Activated T-cell treated with anti-CD3 and anti-CD28 coated beads, Interleukin-2, amount 50 U/mL, for 72 hours (primary cell): ENCODE data around the gene CDKL1. TPM values are rescaled to one million over a fixed set of nuclear protein-coding genes. Genes with fewer than 3 reads are reported as not detected.

Source experiments
- ATAC-seq, 2 donors: fragments of 150-1000 bp; cut with Tn5 transposase; replicated peaks in 1 of 2; 2 replicates each; pipeline ENCODE4 v1.10.0; 2021; ENCODE audit warnings: moderate library complexity in 2 of 2, mild to moderate bottlenecking in 1 of 2
- DNase-seq, 2 donors: peaks; one replicate each; pipeline ENCODE4 v3.0.0; 2021 to 2022; ENCODE audit warnings: mixed read lengths in 1 of 2
- H3K27ac Mint-ChIP-seq: one replicate; pipeline ENCODE4 v1.8.0; 2022; ENCODE audit warnings: mild to moderate bottlenecking, moderate library complexity, mixed read lengths
- H3K27me3 Mint-ChIP-seq: one replicate; pipeline ENCODE4 v1.8.0; 2022; ENCODE audit warnings: low read depth, mixed read lengths
- H3K36me3 Mint-ChIP-seq, 2 donors: one replicate each; pipeline ENCODE4 v1.8.0; 2022; ENCODE audit warnings: mixed read lengths in 2 of 2, mild to moderate bottlenecking in 1 of 2; ENCODE audit not compliant: insufficient read depth in 2 of 2
- H3K4me1 Mint-ChIP-seq: one replicate; pipeline ENCODE4 v1.8.0; 2022; ENCODE audit warnings: low read depth, mixed read lengths
- H3K4me3 Mint-ChIP-seq, 2 donors: one replicate each; pipeline ENCODE4 v1.8.0; 2022; ENCODE audit warnings: mild to moderate bottlenecking in 2 of 2, mixed read lengths in 2 of 2, moderate library complexity in 2 of 2
- H3K9me3 Mint-ChIP-seq, 2 donors: one replicate each; pipeline ENCODE4 v1.8.0; 2022; ENCODE audit warnings: mixed read lengths in 2 of 2
- total RNA-seq, 2 donors: library from RNA; stranded (reverse); gene quantifications; one replicate each; pipeline ENCODE4 v1.2.3, GENCODE V29; 2022

Gene CDKL1
- total RNA-seq, 2 donors from 2014 or later: 6.3 to 9.3 TPM

DNA sequence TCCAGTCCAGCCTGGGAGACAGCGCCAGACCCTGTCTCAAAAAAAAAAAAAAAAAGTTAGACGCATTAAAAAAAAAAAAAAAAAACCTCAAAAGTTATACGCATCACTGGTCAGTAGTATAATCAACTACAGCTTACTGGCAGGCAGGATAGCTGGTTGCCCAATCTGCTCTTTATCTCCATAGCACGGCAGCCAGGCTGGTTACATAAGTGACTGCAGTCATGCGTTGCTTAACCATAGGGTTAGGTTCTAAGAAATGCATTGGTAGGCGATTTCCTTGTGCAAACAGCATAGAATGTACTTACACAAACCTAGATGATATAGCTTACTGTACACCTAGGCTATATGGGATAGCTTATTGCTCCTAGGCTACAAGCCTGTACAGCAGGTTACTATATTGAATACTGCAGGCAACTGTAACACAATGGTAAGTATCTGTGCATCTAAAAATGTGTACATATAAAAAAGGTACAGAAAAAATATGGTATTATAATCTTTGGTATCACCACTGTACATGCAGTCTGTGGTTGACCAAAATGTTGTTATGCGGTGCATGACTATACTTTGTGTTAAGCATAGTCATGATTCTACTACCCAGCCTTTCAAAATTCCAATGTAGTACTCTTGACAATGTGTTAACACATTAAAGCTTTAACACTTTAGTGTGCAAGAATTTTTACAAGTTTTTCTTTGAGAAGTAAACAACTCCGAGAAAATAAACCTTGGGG, 92.8 kb downstream of the CDKL1 start:
- no peak for ATAC-seq
- Mint-ChIP-seq H3K27me3 (no peaks in the 10 kb centered on the region), H3K4me1 (peaks cover 18% of the 10 kb centered on the region)

DNA sequence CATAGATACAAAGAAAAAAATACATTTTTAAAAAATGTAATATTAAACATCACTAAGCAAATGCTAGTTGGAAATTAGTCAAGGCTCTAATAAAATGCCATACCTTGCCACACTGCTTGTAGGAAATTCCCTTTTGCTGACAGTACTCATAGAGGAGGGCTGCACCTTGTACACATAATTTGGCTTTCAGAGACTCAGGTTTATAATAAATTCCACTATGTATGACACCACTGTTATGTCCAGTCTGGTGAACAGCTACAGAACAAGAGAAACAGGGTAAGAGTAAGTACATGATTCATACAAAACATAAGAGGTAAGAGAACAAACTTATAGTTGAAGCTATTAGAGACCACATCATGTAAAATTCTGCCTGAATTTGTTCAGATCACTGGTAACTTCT, 94.8 kb downstream of the CDKL1 start:
- H3K27me3 Mint-ChIP-seq: no peaks in the 10 kb centered on the region
- peaks cover 15% of the 10 kb centered on the region for H3K4me1 Mint-ChIP-seq
- ATAC-seq: no peak
- H3K4me3 Mint-ChIP-seq: no peak overlapping the region
- H3K9me3 Mint-ChIP-seq: no peaks in the 10 kb centered on the region
- DNase-seq: no peak
- H3K36me3 Mint-ChIP-seq: peaks cover 7 to 9% of the 10 kb centered on the region in 2 donors
- H3K27ac Mint-ChIP-seq: no peak overlapping the region

More for the DNA sequence above, 92.8 kb downstream of the CDKL1 start:
- Mint-ChIP-seq H3K4me3 (no peak overlapping the region), H3K36me3 (peaks cover 2 to 7% of the 10 kb centered on the region in 2 donors), H3K9me3 (no peaks in the 10 kb centered on the region), H3K27ac (no peak overlapping the region)
- no peak for DNase-seq

DNA sequence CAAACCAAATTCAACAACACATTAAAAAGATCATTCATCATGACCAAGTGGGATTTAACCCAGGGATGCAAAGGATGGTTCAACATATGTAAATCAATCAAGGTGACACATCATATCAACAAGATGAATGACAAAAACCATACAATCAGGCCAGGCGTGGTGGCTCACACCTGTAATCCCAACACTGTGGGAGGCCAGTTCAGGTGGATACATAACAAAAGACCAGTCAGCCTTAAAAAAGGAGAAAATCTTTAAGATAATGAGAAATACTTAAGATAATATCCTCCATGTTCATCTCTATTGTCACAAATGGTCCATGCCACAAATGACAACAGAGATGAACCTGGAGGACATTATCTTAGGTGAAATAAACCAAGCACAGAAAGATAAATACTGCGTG, 97.1 kb downstream of the CDKL1 start:
- no peaks in the 10 kb centered on the region for H3K27me3 Mint-ChIP-seq
- H3K4me3 Mint-ChIP-seq: no peak overlapping the region
- peaks cover 7 to 9% of the 10 kb centered on the region in 2 donors for H3K36me3 Mint-ChIP-seq
- ATAC-seq: no peak
- H3K27ac Mint-ChIP-seq: no peak overlapping the region
- no peak for DNase-seq
- no peaks in the 10 kb centered on the region for H3K9me3 Mint-ChIP-seq
- H3K4me1 Mint-ChIP-seq: peaks cover 10% of the 10 kb centered on the region

GRCh38 chr14:50290306-50290705, 106.4 kb downstream of the CDKL1 start:
- no peaks in the 10 kb centered on the region for H3K4me1 Mint-ChIP-seq
- ATAC-seq: no peak
- peaks cover 0 to 11% of the 10 kb centered on the region in 2 donors for H3K36me3 Mint-ChIP-seq
- no peaks in the 10 kb centered on the region for H3K27me3 Mint-ChIP-seq
- DNase-seq: no peak
- H3K27ac Mint-ChIP-seq: no peak overlapping the region
- no peaks in the 10 kb centered on the region for H3K9me3 Mint-ChIP-seq
- no peak overlapping the region for H3K4me3 Mint-ChIP-seq

- no peak for ATAC-seq
- DNase-seq: no peak
- Mint-ChIP-seq H3K9me3 (no peaks in the 10 kb centered on the region), H3K36me3 (peaks cover 0 to 5% of the 10 kb centered on the region in 2 donors), H3K27me3 (no peaks in the 10 kb centered on the region), H3K4me1 (no peaks in the 10 kb centered on the region), H3K27ac (no peak overlapping the region), H3K4me3 (no peak overlapping the region)
These were observed 108.5 kb downstream of the CDKL1 start for GRCh38 chr14:50288146-50288545.

- peaks cover 0 to 4% of the 10 kb centered on the region in 2 donors for H3K36me3 Mint-ChIP-seq
- ATAC-seq: no peak
- no peak overlapping the region for H3K4me3 Mint-ChIP-seq
- H3K4me1 Mint-ChIP-seq: no peaks in the 10 kb centered on the region
- no peaks in the 10 kb centered on the region for H3K9me3 Mint-ChIP-seq
- H3K27ac Mint-ChIP-seq: no peak overlapping the region
- no peaks in the 10 kb centered on the region for H3K27me3 Mint-ChIP-seq
- DNase-seq: no peak
These were observed 110.8 kb downstream of the CDKL1 start for GRCh38 chr14:50285861-50286260.

Other genes starting within 250 kb of the CDKL1 start
- 10 to 100 TPM; 38.2 to 41.7 TPM for gene SOS2, start 165.3 kb downstream of the CDKL1 start, total RNA-seq
- 10 to 100 TPM; 11.2 to 18.2 TPM for gene L2HGDH, start 84.7 kb downstream of the CDKL1 start, total RNA-seq
- gene DMAC2L, start 84.6 kb downstream of the CDKL1 start, total RNA-seq: 10 to 100 TPM; 18.2 to 18.9 TPM
- gene MAP4K5, start 135.7 kb upstream of the CDKL1 start, total RNA-seq: 10 to 100 TPM; 19.0 to 20.8 TPM
- under 1 TPM; 0.77 to 0.93 TPM for gene ATL1, start 163.3 kb upstream of the CDKL1 start, total RNA-seq